GM19328 (cell line): Measurements from ENCODE around the gene EVX1.

Source experiments
- ATAC-seq: cut with Tn5 transposase; IDR thresholded peaks from one replicate; pipeline ENCODE4 v1.9.1; 2021; ENCODE audit warnings: mild to moderate bottlenecking, moderate library complexity; ENCODE audit not compliant: unreplicated experiment

The EVX1 gene

GRCh38 chr7:27204851-27205322, 37.7 kb upstream of the EVX1 start:
- no peak for ATAC-seq

DNA sequence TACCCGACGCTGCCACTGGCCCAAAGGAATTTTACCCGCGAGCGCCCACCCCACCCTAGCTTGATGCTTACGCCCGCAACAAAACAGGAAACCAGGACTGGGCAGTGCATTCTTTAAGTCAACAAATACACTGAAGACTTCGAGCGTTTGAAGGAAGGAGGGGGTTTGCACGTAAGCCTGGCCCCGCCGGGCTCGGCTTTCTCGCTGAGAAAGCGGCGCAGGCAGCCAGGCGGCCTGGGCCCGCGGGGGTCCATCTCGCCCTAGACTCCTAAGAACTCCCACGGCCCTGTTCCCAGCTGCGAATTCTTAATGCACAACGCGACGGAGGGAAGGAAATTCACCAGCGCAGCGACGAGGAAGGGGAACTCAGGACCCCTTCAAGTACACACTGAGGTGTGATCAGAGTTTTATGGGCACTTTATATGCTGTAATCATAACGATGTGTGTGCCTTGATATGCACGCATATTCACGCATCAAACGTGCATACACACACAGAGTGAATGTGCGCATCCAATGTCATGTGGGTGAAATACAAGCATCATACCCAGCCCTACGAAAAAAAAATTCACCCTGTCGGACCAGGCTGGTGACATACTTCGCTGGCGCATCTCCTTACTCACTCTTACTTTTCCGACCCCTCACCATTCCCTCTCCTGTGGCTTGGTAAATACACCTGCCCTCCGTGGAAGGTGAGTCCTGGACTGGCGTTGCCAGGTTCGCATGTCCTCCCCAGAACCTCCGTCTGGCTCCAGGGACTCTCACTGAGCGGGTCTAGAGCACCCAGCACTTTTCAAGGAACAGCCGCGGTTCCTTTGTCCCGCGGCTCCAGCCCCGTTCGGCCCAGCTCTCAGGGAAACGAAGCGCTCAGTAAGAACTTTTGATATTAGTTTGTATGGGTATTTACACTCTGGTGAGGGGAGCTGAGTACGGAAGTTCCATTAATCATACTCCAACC, 37.0 kb upstream of the EVX1 start:
- no peak for ATAC-seq

GRCh38 chr7:27207348-27207985, 35.1 kb upstream of the EVX1 start:
- ATAC-seq: no peak

GRCh38 chr7:27208998-27209397, 33.6 kb upstream of the EVX1 start:
- ATAC-seq: no peak

DNA sequence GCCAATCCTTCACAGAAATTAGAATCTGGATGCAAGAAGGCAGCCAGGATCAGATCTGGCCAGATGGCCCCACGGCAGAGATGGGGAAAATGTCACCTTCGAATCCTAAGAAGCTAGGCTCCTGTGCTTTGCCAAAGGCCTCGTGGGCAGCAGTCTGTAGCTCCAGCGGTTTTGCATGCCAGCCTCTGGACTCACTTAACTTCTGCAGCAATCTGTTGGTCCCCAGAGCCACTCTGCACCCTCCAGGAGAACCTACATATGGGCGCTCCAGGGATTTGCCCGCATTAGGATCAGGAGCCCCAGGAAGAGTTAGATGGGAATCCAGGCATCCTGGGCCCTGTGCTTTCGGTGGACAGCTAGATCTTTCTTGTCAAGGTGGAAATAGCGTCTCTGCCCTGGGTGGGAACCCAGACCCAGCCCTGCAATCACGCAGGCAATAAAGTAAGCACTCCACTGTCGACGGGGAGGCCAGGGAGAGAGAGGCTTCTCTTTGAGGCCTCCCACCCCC, 32.6 kb upstream of the EVX1 start:
- ATAC-seq: no peak

DNA sequence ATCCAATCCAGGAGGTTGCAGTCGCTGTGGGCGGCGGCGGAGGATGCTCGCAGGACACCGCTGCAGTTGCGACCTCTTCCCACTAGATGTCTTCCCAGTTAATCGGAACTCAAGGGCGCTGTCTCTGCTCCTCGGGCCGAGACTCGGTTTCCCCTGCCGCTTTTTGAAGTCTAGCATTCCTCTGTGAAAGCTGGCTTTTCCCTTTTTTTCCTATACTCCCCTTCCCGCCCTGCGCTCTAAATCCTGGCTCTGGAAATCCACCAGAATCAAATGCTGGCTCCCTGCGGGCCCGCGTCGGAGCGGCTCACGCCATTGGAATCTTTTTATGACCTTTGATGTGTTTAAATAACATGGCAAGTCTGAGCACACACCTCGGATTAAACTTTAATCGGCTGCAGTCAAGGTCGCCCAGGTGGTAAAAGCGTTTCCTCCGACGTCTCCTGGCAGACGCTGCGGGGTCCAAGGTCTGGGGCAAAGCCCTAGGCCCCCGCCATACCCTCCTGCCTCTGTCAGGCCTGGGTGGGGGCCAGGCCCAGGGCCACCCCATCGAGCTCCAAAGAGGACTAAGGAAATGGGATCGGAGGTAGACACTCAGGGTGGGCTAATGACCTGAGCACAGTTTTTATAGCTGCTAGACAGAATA, 32.0 kb upstream of the EVX1 start:
- no peak for ATAC-seq

DNA sequence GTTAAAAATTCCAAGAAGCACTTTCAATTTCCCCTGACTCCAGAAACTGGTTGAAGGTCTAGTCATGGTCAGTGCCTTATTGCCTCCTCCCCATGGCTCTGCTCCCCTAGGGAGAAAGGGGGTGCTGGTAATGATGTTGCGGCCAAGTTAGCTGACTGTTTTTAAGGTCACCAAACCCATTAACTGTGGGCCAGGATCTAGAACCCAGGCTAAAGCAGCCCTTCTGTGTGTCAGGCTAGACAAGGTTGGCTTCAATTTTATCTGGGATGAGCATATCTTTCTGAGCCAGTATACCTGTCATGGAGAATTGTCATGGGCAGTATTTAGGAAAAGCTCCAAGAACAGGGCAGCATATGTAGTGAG, 31.5 kb upstream of the EVX1 start:
- ATAC-seq: no peak

DNA sequence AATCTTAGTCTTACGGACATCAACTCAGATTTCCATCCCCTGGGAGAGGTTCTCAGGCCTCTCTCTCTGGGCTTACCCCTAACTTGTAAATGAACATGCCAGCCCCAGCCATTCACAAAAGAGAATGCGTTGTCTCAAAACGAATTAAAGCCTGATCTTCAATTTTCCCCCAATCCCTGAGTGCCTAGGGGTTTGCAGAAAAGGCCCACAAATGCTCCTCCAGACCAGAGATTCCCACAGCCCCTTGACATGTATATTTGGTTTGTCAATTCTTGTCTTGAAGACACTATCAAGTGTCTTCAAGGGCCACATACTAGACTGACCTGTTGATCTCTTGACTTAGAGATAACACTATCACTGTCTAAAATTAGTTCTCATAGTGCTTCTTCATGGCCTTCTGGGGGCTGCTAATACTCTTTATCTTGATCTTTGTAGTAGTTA, 30.8 kb upstream of the EVX1 start:
- no peak for ATAC-seq

DNA sequence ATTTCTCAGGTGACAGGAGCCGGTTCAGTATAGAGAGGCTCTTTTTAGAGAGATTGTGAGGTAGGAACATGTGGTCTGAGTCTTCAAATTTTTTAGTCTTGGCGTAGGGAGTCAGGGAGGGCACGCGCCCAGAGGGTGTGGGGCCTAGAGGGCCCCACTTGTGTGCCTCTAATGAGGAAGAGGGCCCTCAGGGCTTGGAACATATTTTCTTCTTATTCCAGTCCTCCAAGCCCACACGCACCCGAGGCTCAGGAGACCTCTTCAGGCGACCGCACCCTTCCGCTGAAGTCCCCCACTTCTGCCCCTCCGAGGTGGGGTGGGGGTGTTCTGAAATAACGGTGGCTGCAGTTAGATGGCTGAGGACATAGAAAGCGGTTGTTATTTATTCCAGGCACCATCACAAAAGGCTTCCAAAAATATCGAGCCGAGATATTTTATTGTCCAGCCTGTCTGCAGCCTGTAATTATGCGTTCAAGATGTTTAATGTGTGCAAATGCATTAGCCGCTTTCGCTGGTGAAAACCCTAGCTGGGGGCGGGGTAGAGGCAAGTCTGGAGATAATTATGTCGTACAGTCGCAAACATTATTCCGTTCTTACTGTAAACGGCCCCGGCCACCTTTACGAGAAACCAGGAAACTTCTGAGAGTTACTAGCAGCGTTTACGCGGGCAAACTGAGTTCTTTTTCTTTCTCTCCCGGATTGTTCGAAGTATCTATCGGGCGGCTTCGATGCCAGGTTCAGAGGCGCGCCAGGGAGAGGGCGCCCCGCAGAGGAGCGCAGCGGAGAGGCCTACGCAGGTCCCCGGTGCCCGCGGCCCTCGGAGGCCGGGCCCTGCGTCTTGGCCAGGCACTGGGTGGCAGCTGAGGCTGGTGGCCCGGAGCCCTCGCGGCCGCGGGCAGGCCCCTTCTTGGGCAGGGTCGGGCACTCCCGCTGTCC, 29.8 kb upstream of the EVX1 start:
- no peak for ATAC-seq

DNA sequence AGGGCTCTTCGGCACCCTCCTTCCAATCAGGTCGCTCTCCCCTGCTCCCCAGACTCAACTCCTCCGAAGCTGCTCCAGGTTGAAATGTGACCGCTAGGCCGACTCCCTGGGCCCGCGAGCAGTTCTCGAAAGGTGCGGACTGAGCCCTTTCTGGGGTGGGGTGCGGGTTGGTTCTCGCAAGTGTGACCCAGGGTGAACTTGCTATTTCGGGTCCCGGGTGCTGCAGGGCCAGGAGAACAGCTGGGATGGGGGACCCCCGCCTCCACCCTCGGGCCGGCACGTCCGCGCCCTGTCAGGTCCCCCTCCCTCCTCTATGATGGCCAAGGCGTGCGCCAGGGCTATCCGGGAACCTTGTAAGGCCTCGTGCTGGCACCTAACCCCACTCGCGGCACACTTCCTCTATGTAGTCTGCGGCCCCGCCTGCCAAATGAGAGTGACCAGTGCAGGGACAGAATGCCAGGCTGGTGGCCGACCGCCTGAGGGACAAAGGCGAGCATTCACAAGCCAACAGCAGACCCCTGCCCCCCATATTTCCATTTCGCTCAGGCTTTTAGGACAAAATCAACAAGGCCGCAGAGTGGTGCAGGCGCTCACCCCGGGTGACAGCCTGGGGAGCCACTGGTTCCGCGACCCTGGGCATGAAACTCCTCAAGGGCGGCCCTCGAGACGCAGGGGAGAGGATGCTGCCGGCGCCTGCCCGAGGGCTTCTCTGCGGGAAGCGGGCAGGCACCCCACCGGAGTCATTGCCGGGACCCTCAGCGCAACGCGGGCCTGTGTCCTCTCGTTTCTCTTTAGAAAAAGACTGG, 29.0 kb upstream of the EVX1 start:
- ATAC-seq: no peak

DNA sequence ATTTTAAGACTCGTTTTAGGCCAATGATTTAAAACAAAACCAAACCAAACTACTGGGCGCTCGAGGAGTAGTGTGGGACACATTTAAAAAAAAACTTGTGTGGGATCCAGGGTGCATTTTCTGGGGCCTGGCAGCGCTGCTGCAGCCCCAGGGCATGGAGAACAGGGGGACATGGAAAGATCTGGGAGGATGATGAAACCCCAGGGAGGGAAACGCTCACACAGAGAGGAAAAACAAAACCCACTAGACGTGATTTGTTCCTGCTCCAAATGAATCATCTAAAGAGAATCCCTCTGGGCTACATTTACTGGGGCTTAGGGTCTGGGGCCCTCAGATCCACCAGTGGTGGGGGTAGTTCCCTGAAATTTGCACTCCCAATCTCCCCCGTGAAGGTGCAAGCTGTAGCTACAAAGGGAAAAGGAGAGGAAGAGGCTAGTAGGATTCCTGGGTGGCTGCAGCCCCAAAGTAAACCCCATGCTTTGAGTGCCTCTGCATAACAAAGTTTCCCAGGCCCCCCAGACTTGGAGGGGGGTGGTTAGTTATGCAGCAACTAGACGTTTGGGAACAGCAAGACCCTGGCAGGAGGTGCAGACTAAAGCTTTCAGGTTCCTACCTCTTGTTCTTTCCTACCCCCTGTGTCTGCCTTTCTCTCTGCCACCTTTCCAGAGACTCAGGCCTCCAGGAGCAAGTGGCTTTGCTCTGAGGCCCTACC, 28.2 kb upstream of the EVX1 start:
- ATAC-seq: no peak

DNA sequence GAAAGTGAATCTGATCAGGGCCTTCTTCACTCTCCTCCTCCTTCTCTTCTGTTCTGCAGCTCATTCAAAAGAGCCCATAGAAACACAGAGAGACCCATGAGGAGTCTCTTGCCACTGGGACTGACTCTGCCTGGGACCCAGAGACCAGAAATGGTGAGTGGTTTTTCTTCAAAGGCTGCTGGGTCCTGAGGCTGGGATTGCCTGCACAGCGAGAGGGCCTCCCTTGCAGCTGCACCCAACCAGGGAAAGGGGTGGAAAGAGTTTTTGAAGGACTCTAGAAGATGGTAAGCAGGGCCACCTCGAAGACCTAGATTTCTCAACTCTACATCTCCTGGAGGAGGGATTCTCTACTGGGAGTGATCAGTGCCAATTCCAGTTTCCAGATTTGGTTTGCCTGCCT, 27.2 kb upstream of the EVX1 start:
- ATAC-seq: no peak

DNA sequence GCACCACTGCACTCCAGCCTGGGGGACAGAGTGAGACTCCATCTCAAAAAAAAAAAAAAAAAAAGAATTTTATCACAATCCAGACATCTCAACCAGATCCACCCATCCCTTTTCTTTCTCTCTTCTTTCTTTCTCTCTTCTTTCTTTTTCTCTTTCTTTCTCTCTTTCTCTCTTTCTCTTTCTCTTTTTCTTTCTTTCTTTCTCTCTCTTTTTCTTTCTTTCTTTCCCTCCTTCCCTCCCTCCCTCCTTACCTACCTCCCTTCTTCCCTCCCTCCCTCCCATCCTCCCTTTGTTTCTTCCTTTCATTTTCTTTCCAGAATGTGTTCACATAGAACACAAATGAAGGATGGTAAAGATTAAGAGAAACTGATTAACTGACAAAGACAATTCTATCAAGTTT, 24.7 kb upstream of the EVX1 start:
- no peak for ATAC-seq

DNA sequence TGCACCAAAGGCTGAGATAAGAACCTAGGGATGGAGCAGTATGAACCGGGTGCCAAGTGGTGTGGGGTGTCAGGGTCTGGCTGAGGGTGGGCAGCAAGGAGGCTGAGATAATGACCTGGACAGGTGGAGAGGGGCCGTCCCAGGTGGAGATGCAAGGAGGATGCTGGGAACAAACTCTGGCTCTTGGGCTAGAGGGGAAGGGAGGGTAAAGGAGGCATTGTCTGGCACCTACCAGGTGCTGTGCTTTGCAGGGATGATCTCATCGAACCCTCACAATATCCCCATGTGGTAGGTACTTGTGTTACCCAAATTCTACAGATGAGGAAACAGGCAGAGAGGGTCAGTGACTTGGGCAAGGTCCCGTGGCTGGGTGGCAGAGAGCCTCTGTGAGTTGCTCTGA, 22.8 kb upstream of the EVX1 start:
- ATAC-seq: no peak

DNA sequence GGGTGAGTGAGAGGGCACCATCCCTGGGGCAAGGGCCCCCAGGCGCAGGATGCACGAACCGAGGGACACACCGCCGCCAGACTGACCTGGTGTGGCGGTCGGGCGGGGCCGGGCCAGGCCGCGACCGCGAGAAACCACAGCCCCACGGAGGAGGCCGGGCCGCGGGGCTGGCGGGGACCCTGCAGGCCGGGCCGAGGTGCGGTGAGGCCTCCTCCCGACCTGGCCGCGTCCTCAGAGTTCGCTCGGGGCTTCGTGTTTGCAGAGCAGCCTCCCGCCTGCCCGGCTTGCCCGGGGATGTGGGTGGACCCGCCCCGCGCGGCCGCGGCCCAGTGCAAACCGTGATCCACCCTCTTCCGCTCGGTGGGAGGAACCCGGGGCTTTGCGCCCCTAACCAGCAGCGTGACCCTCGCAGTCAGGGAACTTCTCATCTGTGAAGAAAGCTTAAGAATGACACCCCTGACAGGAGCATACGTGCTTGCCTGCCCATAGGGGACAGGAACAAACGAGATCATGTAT, 22.1 kb upstream of the EVX1 start:
- no peak for ATAC-seq

DNA sequence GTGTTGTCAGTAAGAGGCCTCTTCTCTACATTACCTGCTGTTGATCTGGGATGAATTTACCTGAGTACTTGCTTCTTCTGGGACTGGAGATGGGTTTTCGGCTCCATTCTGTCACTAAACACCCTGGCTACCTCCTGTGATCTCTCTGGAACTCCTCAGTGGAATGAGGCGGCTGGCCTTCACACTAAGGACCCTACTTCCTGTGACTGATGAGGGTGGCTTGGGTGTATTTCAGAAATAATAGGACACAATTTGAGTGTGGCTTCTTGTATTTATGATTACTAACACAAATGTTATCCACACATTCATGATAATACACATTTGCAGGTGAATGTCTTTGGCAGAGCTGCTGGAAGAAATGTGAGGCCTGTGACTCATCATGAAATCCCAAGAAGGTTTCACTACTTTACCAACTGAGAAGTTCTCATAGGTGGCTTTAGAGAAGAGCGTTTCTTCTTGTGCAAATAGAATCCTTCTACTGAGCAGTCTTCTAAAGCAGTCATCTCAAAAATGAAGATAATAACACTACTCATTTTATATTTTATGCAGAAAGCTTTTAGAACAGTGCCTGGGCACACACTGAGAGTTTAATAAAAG, 21.3 kb upstream of the EVX1 start:
- ATAC-seq: no peak

DNA sequence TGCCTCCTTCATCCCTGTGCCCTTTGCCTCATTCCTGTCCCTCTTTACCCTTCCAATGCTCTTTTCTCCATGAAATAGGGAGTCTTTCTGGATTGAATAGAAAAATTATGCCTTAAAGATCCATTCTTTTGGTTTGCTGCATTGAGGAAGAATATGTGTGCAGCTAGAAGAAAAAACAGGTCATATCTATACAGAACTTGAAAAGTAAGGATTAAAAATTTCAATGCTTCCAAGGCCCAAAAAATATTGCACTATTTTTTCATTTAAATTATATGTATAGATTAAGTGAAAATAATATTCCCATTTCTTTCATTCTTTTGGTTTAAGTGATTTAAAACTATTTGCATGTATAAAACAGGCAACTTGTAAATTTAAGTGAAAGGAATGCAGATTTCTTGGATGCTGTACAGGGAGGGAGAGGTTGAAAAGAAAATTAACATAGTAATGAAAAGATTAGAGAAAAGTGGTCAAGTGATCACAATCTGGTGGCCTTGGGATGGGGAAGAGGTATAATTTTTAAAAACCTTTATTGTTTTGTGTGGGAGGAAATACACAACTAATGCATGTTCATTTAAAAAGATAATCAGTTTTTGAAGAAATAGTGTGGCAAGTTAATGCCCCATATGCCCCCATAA, 18.5 kb upstream of the EVX1 start:
- no peak for ATAC-seq
